ENCODE results near the gene AGPAT1. TPM values are rescaled to one million over a fixed set of nuclear protein-coding genes. Genes with fewer than 3 reads are reported as not detected.

AGPAT1 gene
- total and polyA plus RNA-seq, 2 of the 13 experiments (the other 11 are each of a cell fraction or from before 2014, with no cell fraction given) = 51.3 to 139 TPM

GRCh38 chr6:32195902-32196681 lies 20.2 kb upstream of the AGPAT1 start (continued):
- peak; percentile 92 for TF ChIP-seq SPEN (CRISPR knock-in tag; IDR thresholded peaks at IDR 0.05; ENCODE audit: low read depth)
- no peak; the same call in 1 of the 2 replicates for TF ChIP-seq KDM6A (CRISPR knock-in tag; IDR thresholded peaks at IDR 0.05; ENCODE audit: low read depth)
- peak; percentile 58 for TF ChIP-seq ASH2L (IDR thresholded peaks at IDR 0.05; ENCODE audit: insufficient read length, low read depth, low read length)
- 0 out of 2 replicates have a peak, but pooled peaks have one; percentile 5 for TF ChIP-seq ZNF614 (CRISPR knock-in tag; IDR thresholded peaks at IDR 0.05; ENCODE audit: borderline replicate concordance)
- TF ChIP-seq ZNF670 (CRISPR knock-in tag; IDR thresholded peaks at IDR 0.05; ENCODE audit: borderline replicate concordance) = no peak; the same call in 1 of the 2 replicates
- TF ChIP-seq IRF2 (CRISPR knock-in tag; IDR thresholded peaks at IDR 0.05) = no peak; the same call in 1 of the 2 replicates
- peak; percentile 38; the same call in 1 of the 2 replicates for TF ChIP-seq FOXK1 (CRISPR knock-in tag; IDR thresholded peaks at IDR 0.05; ENCODE audit: borderline replicate concordance, low read depth)
- TF ChIP-seq FOXK2 (IDR thresholded peaks at IDR 0.05) = no peak
- peak; percentile 31 to 54 for TF ChIP-seq EP300 (IDR thresholded peaks at IDR 0.05; ENCODE audit: low read depth in 2 of 2, low read length in 2 of 2)
- TF ChIP-seq EP300 (CRISPR knock-in tag; IDR thresholded peaks at IDR 0.05; ENCODE audit: borderline replicate concordance) = peak; percentile 35
- no peak for TF ChIP-seq ZNF260 (CRISPR knock-in tag; IDR thresholded peaks at IDR 0.05; ENCODE audit: borderline replicate concordance, low read depth)
- TF ChIP-seq, protein P1, sequence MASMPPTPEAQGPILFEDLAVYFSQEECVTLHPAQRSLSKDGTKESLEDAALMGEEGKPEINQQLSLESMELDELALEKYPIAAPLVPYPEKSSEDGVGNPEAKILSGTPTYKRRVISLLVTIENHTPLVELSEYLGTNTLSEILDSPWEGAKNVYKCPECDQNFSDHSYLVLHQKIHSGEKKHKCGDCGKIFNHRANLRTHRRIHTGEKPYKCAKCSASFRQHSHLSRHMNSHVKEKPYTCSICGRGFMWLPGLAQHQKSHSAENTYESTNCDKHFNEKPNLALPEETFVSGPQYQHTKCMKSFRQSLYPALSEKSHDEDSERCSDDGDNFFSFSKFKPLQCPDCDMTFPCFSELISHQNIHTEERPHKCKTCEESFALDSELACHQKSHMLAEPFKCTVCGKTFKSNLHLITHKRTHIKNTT (CRISPR knock-in tag; IDR thresholded peaks at IDR 0.05) = 0 out of 2 replicates have a peak, but pooled peaks have one; percentile 29
- no peak; the same call in 1 of the 2 replicates for TF ChIP-seq ARID5B (CRISPR knock-in tag; IDR thresholded peaks at IDR 0.05)
- peak; percentile 96 for TF ChIP-seq ZNF543 (CRISPR knock-in tag; IDR thresholded peaks at IDR 0.05)
- no peak for TF ChIP-seq LRRFIP1 (CRISPR knock-in tag; conservative IDR thresholded peaks at IDR 0.05)
- no peak for TF ChIP-seq ZNF782 (CRISPR knock-in tag; IDR thresholded peaks at IDR 0.05; ENCODE audit: borderline replicate concordance)
- TF ChIP-seq HHEX (CRISPR knock-in tag; IDR thresholded peaks at IDR 0.05) = no peak
- peak; percentile 14; the same call in 1 of the 2 replicates for TF ChIP-seq CHD2 (IDR thresholded peaks at IDR 0.05; ENCODE audit: low read depth, low read length)
